Gastroesophageal sphincter (tissue), 4 donors: ENCODE measurements around the gene COA5. TPM values are rescaled to one million over a fixed set of nuclear protein-coding genes. Genes with fewer than 3 reads are reported as not detected.

Experiments
- ATAC-seq: fragments of 150-250 bp; one replicate; pipeline ENCODE4 v1.9.1; 2016; ENCODE audit warnings: mild to moderate bottlenecking, moderate library complexity
- H3K27ac ChIP-seq, 4 donors: fragments of 200-600 bp; sonication (generic) in 3 of 4; 1 replicate in 3 of 4; 2 replicates in 1 of 4; pipeline ENCODE4 v1.5.1; 2016 to 2019
- H3K27me3 ChIP-seq: fragments of 200-600 bp; sonication (generic); one replicate; pipeline ENCODE4 v1.5.1; 2019
- H3K36me3 ChIP-seq, 2 donors: fragments of 200-600 bp; sonication (generic); one replicate each; pipeline ENCODE4 v1.5.1; 2019; ENCODE audit warnings: control low read depth in 1 of 2
- H3K4me1 ChIP-seq, 3 donors: fragments of 200-600 bp; sonication (generic); 1 replicate in 2 of 3; 2 replicates in 1 of 3; pipeline ENCODE4 v1.5.1; 2016 to 2019; ENCODE audit warnings: control low read depth in 2 of 3
- H3K4me3 ChIP-seq, 2 donors: fragments of 200-600 bp; sonication (generic); one replicate each; pipeline ENCODE4 v1.5.1; 2019; ENCODE audit warnings: mild to moderate bottlenecking in 1 of 2, moderate library complexity in 1 of 2
- H3K9me3 ChIP-seq, 3 donors: fragments of 200-600 bp; sonication (generic); one replicate each; pipeline ENCODE4 v1.5.1; 2017 to 2019; ENCODE audit warnings: control low read depth in 2 of 3
- EP300 ChIP-seq: sonication (generic); formaldehyde crosslinking; IDR thresholded peaks from one replicate; pipeline ENCODE4 v1.6.1; 2017; ENCODE audit warnings: antibody characterized with exemption, mild to moderate bottlenecking
- POLR2A ChIP-seq, 2 donors: fragments of 450-650 bp; IDR thresholded peaks; one replicate each; pipeline ENCODE4 v1.6.1; 2017; ENCODE audit warnings: antibody characterized with exemption in 2 of 2, mild to moderate bottlenecking in 2 of 2, moderate library complexity in 1 of 2
- POLR2AphosphoS5 ChIP-seq: sonication (generic); formaldehyde crosslinking; IDR thresholded peaks from one replicate; pipeline ENCODE4 v1.6.1; 2017; ENCODE audit warnings: antibody characterized with exemption
- WGBS, 2 donors: methylation state at CpG; one replicate each; pipeline ENCODE4 v1.1.5; 2018; ENCODE audit warnings: low coverage in 1 of 2; 5-methylcytosine and 5-hydroxymethylcytosine counted together
- total RNA-seq, 4 donors: library from RNA; depleted of rRNA; stranded (reverse); fragments of >200 nt; gene quantifications; one replicate each; pipeline ENCODE4 v1.1.0, GENCODE V29; 2016
- TF ChIP-seq, protein P1 (sequence below), 4 experiments: fragments of 200-600 bp in 2 of 4; fragments of 450-650 bp in 2 of 4; sonication (generic) in 1 of 4; IDR thresholded peaks; one replicate each; pipeline ENCODE4 v1.5.1; 2017 to 2019; ENCODE audit warnings: antibody characterized with exemption in 4 of 4, mild to moderate bottlenecking in 2 of 4, moderate library complexity in 2 of 4

COA5 gene
- total RNA-seq, 4 donors from 2014 or later, result 35.1 to 64.9 (median 42.3) TPM

GRCh38 chr2:98551316-98551715 lies 57.0 kb downstream of the COA5 start:
- WGBS, 2 donors, result 95 to 98% methylated on average over 6 of the region's 6 CpGs

DNA sequence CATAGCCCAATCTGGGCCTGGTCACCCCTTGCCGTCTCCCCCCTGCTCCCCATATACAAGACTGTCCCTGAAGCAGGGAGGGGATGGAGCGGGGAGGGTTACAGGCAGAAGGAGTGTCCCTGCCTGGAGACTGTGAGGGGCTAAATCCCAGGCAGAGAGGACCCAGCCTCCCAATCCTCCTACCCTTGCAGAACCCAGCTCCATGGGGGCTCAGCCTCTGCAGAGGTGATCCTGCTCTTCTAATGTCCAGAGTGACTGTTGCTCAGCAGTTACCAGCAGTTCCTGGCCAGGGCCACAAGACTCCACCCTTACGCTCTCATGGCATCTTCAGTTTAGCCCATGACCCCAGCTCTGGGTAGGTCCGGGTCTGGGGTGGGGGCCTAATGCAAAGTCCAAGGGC lies 58.1 kb downstream of the COA5 start:
- peaks cover 0 to 100% of the 10 kb centered on the region in 2 donors for H3K36me3 ChIP-seq
- no peak for ATAC-seq
- no peak overlapping the region for H3K4me3 ChIP-seq
- no peaks in the 10 kb centered on the region for H3K4me1 ChIP-seq
- no peak for TF ChIP-seq POLR2AphosphoS5
- TF ChIP-seq, protein P1, sequence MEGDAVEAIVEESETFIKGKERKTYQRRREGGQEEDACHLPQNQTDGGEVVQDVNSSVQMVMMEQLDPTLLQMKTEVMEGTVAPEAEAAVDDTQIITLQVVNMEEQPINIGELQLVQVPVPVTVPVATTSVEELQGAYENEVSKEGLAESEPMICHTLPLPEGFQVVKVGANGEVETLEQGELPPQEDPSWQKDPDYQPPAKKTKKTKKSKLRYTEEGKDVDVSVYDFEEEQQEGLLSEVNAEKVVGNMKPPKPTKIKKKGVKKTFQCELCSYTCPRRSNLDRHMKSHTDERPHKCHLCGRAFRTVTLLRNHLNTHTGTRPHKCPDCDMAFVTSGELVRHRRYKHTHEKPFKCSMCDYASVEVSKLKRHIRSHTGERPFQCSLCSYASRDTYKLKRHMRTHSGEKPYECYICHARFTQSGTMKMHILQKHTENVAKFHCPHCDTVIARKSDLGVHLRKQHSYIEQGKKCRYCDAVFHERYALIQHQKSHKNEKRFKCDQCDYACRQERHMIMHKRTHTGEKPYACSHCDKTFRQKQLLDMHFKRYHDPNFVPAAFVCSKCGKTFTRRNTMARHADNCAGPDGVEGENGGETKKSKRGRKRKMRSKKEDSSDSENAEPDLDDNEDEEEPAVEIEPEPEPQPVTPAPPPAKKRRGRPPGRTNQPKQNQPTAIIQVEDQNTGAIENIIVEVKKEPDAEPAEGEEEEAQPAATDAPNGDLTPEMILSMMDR (IDR thresholded peaks at IDR 0.05), result no peak
- no peak for TF ChIP-seq POLR2A (IDR thresholded peaks at IDR 0.05)
- no peak for TF ChIP-seq EP300
- 40 to 67% methylated on average over 1 of the region's 4 CpGs for WGBS, 2 donors
- no peaks in the 10 kb centered on the region for H3K27me3 ChIP-seq
- H3K27ac ChIP-seq, result no peak overlapping the region
- no peaks in the 10 kb centered on the region for H3K9me3 ChIP-seq

More at GRCh38 chr2:98551316-98551715, 57.0 kb downstream of the COA5 start:
- H3K4me3 ChIP-seq, result no peak overlapping the region
- TF ChIP-seq POLR2AphosphoS5 (no peak), POLR2A (IDR thresholded peaks at IDR 0.05) (no peak), EP300 (no peak)
- TF ChIP-seq, protein P1 (IDR thresholded peaks at IDR 0.05), result no peak
- no peaks in the 10 kb centered on the region for H3K27me3 ChIP-seq
- H3K27ac ChIP-seq, result no peak overlapping the region
- peaks cover 0 to 100% of the 10 kb centered on the region in 2 donors for H3K36me3 ChIP-seq
- no peak for ATAC-seq
- H3K4me1 ChIP-seq, result no peaks in the 10 kb centered on the region
- H3K9me3 ChIP-seq, result no peaks in the 10 kb centered on the region

Other genes starting within 250 kb of the COA5 start
- 10 to 100 TPM; 30.2 to 45.1 (median 37.8) TPM for gene INPP4A, start 163.7 kb downstream of the COA5 start, total RNA-seq
- 10 to 100 TPM; 40.3 to 55.7 (median 46.0) TPM for gene UNC50, start 77 bp upstream of the COA5 start, total RNA-seq
- gene MGAT4A, start 122.6 kb upstream of the COA5 start, total RNA-seq, result 10 to 100 TPM; 12.7 to 33.0 (median 21.2) TPM